SU-DHL-6 (cell line): ENCODE measurements around the gene GNG11.

Source experiments
- H2AFZ ChIP-seq: fragments of 200-600 bp; sonication (generic); 2 replicates; pipeline ENCODE4 v1.6.1; 2014; ENCODE audit warnings: low read depth, mild to moderate bottlenecking, moderate library complexity, mixed read lengths, antibody characterized with exemption, low read length; ENCODE audit not compliant: severe bottlenecking
- H3F3A ChIP-seq: fragments of 200-600 bp; shearing (Covaris generic); 2 replicates; pipeline ENCODE4 v1.6.0; 2016; ENCODE audit warnings: antibody characterized with exemption, mild to moderate bottlenecking; ENCODE audit not compliant: insufficient read depth
- H3K27ac ChIP-seq: fragments of 200-600 bp; sonication (generic); 2 replicates; pipeline ENCODE4 v1.5.1; 2016; ENCODE audit warnings: low read depth, mild to moderate bottlenecking, low read length, moderate library complexity, mixed read lengths
- H3K27me3 ChIP-seq: fragments of 200-600 bp; sonication (generic), shearing (Covaris generic); 2 replicates; pipeline ENCODE4 v1.6.0; 2014; ENCODE audit warnings: mild to moderate bottlenecking, low read length
- H3K36me3 ChIP-seq: fragments of 200-600 bp; sonication (generic); 2 replicates; pipeline ENCODE4 v1.6.1; 2014; ENCODE audit warnings: mild to moderate bottlenecking, low read length, mixed read lengths
- H3K4me2 ChIP-seq: fragments of 300-600, 200-600 bp; shearing (Covaris generic), sonication (generic); 2 replicates; pipeline ENCODE4 v1.6.0; 2014; ENCODE audit warnings: low read length, low read depth, mild to moderate bottlenecking; ENCODE audit not compliant: poor library complexity, severe bottlenecking
- H3K4me3 ChIP-seq: fragments of 200-600 bp; sonication (generic); 2 replicates; pipeline ENCODE4 v1.5.1; 2014; ENCODE audit warnings: antibody characterized with exemption, low read length, mild to moderate bottlenecking, mixed read lengths; ENCODE audit not compliant: insufficient read depth, poor library complexity, severe bottlenecking
- H3K79me2 ChIP-seq: fragments of 200-600 bp; sonication (generic); 2 replicates; pipeline ENCODE4 v1.6.1; 2014; ENCODE audit warnings: mild to moderate bottlenecking, low read length, moderate library complexity; ENCODE audit not compliant: insufficient read depth
- H3K9ac ChIP-seq: fragments of 200-600 bp; sonication (generic); 2 replicates; pipeline ENCODE4 v1.7.0; 2014; ENCODE audit warnings: mild to moderate bottlenecking, low read length
- H3K9me2 ChIP-seq: fragments of 200-600 bp; sonication (generic); replicated peaks from 2 replicates; pipeline ENCODE4 v1.6.1; 2014; ENCODE audit warnings: low read length; ENCODE audit not compliant: insufficient read depth
- H3K9me3 ChIP-seq: fragments of 200-600 bp; sonication (generic); 2 replicates; pipeline ENCODE4 v1.6.1; 2014; ENCODE audit warnings: low read length, mixed read lengths; ENCODE audit not compliant: insufficient read depth
- H4K20me1 ChIP-seq: fragments of 200-600 bp; sonication (generic); 2 replicates; pipeline ENCODE4 v1.6.1; 2014; ENCODE audit warnings: low read depth, mild to moderate bottlenecking, antibody characterized with exemption, low read length, moderate library complexity, mixed read lengths
- EZH2phosphoT487 ChIP-seq: fragments of 200-600 bp; sonication (generic), shearing (Covaris generic); conservative IDR thresholded peaks from 2 replicates; pipeline ENCODE4 v1.6.1; 2018; ENCODE audit warnings: mild to moderate bottlenecking, antibody characterized with exemption, low read length, moderate library complexity, mixed read lengths
- TF ChIP-seq, protein P1 (sequence below): fragments of 200-600 bp; sonication (generic); IDR thresholded peaks from one replicate; pipeline ENCODE4 v1.5.1; 2017; ENCODE audit warnings: antibody characterized with exemption, mild to moderate bottlenecking, low read length, moderate library complexity; ENCODE audit not compliant: insufficient read depth, poor library complexity, severe bottlenecking

The GNG11 gene

DNA sequence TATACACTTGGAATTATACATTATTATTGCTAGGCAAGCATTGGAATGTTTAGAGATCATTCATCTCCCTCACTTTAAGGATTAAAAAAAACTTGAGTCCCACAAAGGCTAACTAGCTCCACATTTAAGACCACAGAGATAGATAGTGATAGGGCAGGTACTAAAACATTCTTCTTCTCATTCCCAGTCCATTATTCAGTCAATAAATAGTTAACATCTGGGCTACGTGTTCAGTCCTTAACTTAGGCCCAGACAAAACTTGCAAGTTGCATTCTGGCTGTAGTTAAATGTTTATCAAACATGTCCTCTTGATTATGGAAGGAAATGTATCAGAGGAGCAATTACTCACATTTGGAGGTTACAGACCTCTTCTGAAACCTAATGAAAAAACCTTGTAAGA is 2.4 kb downstream of the GNG11 start:
- TF ChIP-seq EZH2phosphoT487, result no peak
- TF ChIP-seq, protein P1, sequence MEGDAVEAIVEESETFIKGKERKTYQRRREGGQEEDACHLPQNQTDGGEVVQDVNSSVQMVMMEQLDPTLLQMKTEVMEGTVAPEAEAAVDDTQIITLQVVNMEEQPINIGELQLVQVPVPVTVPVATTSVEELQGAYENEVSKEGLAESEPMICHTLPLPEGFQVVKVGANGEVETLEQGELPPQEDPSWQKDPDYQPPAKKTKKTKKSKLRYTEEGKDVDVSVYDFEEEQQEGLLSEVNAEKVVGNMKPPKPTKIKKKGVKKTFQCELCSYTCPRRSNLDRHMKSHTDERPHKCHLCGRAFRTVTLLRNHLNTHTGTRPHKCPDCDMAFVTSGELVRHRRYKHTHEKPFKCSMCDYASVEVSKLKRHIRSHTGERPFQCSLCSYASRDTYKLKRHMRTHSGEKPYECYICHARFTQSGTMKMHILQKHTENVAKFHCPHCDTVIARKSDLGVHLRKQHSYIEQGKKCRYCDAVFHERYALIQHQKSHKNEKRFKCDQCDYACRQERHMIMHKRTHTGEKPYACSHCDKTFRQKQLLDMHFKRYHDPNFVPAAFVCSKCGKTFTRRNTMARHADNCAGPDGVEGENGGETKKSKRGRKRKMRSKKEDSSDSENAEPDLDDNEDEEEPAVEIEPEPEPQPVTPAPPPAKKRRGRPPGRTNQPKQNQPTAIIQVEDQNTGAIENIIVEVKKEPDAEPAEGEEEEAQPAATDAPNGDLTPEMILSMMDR, result no peak
- H3K27me3 ChIP-seq, result no peaks in the 10 kb centered on the region
- no peaks in the 10 kb centered on the region for H3K9me2 ChIP-seq
- H3F3A ChIP-seq, result no peaks in the 10 kb centered on the region
- no peak overlapping the region for H2AFZ ChIP-seq
- no peak overlapping the region for H3K4me3 ChIP-seq
- no peak overlapping the region for H3K9ac ChIP-seq
- no peaks in the 10 kb centered on the region for H4K20me1 ChIP-seq
- no peak overlapping the region for H3K27ac ChIP-seq
- no peaks in the 10 kb centered on the region for H3K79me2 ChIP-seq
- no peaks in the 10 kb centered on the region for H3K9me3 ChIP-seq
- H3K4me2 ChIP-seq, result no peak overlapping the region
- no peaks in the 10 kb centered on the region for H3K36me3 ChIP-seq

DNA sequence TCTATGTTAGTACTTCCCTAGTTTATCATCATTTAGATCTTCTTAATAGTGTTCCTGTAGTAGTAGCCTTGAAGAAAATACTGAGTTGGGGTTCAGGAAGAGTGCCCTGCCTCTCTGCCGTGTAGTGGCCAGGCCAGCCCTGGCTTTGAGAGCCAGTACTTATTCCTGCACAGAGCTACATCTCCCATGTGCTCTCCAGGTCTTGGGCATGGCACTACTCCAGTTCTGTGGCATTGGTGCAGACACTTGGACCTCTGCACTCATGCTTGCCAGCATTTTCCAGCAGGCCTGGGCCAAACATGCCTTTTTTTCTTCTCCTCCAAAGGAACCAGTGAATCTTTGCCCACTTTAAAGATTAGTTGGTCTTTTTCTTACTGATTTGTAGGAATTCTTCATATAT is 5.3 kb downstream of the GNG11 start:
- no peaks in the 10 kb centered on the region for H3K79me2 ChIP-seq
- no peak overlapping the region for H3K4me2 ChIP-seq
- H3K9me2 ChIP-seq, result no peaks in the 10 kb centered on the region
- H3K36me3 ChIP-seq, result no peaks in the 10 kb centered on the region
- no peak overlapping the region for H2AFZ ChIP-seq
- no peak overlapping the region for H3K4me3 ChIP-seq
- no peaks in the 10 kb centered on the region for H4K20me1 ChIP-seq
- no peaks in the 10 kb centered on the region for H3K9me3 ChIP-seq
- H3K27ac ChIP-seq, result no peak overlapping the region
- TF ChIP-seq, protein P1, result no peak
- no peak for TF ChIP-seq EZH2phosphoT487
- H3K27me3 ChIP-seq, result no peaks in the 10 kb centered on the region
- H3F3A ChIP-seq, result no peaks in the 10 kb centered on the region
- H3K9ac ChIP-seq, result no peak overlapping the region

DNA sequence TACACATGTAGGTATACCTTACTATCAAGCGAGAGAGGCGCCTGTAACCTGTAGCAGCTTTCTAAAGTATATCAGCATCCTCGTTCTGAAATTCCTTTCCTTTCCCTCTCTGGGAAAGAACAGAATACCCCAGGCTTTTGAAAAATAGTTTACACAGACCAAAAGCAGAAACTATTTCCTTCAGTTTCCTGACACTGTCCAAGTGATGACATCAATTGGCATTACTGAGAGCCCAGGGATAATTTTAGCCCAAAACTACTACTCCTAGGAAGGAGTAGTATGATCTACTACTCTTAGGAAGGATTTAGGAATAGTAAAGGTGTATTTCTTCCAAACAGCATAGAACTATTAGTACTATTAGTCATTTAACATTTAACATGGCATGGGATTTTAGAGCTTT is 6.0 kb downstream of the GNG11 start:
- Histone ChIP-seq H2AFZ (no peak overlapping the region), H3K79me2 (no peaks in the 10 kb centered on the region), H3K27ac (no peak overlapping the region), H3K4me2 (no peak overlapping the region), H3K27me3 (no peaks in the 10 kb centered on the region), H3K9ac (no peak overlapping the region), H3K36me3 (no peaks in the 10 kb centered on the region), H3K9me3 (no peaks in the 10 kb centered on the region), H4K20me1 (no peaks in the 10 kb centered on the region), H3F3A (no peaks in the 10 kb centered on the region), H3K4me3 (no peak overlapping the region), H3K9me2 (no peaks in the 10 kb centered on the region)
- no peak for TF ChIP-seq EZH2phosphoT487
- TF ChIP-seq, protein P1, result no peak
